Superior temporal gyrus (tissue), 1 donor: ENCODE measurements around the gene NAXD.
"Not testable (repeated sequence)": the region's sequence is repeated elsewhere in the genome, so short reads cannot be mapped to it uniquely, and the experiment has no call there.

ENCODE experiments used
- DNase-seq: peaks from one replicate; pipeline ENCODE4 v3.0.0-alpha.2; 2016; ENCODE audit errors: extremely low spot score

Gene NAXD

DNA sequence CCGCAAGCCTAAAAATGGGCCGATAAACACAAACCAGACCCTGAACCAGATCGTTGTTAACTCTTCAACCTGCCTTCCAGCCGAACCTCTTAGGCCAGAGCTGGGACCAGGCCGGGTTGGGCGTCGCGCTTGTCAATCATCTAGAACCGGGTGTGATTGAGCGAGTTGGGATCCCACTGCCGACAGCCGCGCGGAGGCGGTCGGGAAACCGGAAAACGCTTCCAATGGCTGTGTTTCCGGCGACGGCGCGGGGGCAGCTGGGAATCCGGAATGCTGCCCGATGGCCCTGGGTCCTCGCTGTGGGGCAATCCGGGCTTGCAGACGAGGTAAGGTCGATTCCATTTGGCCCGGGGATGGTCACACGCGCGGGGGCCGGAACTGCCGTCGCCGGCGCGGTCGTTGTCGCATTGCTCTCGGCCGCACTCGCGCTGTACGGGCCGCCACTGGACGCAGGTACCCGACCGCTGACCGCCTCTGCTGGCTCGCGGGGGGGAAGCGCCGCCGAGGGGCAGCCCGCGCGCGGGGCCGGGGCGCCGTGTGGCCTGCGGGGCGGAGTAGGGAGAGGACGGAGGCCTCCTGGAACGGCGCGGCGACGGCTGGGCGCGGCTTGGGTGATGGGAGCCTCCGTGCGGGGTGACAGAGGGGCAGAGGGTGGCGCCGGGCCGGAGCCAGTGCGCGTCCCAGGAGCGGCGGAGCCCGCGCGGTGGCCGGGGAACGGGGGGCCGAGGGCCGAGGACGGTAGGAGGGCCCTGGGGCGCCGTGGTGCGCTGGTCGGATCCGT, at the start of gene NAXD:
NAXD (plus strand) TSS at position 224 of the 781 bp plus-strand sequence; CDS start at position 281, 57 bp downstream.
- DNase-seq = peak; percentile 95

DNA sequence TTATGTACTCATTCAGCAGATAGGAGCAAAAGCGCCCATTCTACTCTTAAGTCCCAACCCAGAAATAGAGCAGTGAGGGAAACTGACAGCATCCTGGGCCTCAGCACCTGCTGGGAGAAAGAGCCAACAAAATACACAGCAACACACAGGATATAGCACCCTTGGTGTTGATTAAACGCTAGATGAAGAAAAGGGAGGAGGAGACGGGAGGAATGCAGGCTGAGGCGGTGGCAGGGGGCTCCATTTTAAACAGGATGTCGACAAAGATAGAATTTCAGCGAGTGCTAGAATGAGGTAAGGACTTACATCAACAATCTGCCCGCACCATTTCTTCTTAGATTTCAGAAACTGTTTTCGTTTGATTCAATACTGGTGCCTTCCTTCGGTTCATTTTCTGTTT, 49.2 kb upstream of the NAXD start:
- no peak for DNase-seq

DNA sequence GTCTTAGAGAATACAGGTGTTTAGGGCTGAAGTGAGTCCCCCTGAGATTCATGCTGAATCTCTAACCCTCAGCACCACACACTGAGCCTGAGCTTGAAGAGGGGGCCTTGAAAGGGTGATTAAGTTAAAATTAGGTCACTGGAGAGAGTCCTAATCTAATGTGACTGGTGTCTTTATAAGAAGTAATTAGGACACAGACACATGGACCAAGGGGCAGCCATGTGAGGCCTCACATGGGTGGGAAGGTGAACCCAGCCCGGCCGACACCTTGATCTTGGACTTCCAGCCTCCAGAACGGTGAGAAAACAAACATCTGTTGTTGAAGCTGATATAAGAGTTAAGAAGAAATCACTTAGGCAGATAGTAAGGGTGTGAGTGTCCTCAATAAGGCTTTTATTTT, 46.7 kb upstream of the NAXD start:
- DNase-seq = no peak

DNA sequence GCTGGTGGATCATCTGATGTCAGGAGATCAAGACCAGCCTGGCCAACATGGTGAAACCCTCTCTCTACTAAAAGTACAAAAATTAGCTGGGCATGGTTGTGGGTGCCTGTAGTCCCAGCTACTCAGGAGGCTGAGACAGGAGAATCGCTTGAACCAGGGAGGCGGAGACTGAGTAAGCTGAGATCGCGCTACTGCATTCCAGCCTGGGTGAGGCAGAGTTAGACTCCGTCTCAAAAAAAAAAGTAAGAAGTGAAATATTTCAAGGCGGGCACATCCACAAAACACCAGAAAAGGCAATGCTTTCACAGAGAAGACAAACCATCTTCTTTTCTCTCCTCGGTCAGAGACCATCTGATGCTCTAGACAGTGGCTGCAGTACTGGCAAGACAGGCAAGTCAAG, 45.4 kb upstream of the NAXD start:
- not testable (repeated sequence) for DNase-seq

DNA sequence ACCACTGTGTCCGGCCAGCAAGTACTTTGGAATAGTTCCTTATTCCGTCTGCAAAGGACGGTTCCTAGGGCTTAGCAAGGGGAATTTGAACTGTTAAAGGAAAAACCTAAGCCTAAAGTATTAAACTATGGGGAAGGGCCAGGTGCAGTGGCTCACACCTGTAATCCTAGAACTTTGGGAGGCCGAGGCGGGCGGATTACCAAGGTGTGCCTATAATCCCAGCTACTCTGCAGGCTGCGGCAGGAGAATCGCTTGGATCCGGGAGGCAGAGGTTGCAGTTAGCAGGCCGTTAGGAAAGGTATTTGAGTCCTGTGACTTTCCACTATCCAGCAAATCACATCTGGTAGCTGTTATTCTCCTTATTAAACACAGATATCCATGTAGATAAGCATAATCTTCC, 44.5 kb upstream of the NAXD start:
- no peak for DNase-seq

DNA sequence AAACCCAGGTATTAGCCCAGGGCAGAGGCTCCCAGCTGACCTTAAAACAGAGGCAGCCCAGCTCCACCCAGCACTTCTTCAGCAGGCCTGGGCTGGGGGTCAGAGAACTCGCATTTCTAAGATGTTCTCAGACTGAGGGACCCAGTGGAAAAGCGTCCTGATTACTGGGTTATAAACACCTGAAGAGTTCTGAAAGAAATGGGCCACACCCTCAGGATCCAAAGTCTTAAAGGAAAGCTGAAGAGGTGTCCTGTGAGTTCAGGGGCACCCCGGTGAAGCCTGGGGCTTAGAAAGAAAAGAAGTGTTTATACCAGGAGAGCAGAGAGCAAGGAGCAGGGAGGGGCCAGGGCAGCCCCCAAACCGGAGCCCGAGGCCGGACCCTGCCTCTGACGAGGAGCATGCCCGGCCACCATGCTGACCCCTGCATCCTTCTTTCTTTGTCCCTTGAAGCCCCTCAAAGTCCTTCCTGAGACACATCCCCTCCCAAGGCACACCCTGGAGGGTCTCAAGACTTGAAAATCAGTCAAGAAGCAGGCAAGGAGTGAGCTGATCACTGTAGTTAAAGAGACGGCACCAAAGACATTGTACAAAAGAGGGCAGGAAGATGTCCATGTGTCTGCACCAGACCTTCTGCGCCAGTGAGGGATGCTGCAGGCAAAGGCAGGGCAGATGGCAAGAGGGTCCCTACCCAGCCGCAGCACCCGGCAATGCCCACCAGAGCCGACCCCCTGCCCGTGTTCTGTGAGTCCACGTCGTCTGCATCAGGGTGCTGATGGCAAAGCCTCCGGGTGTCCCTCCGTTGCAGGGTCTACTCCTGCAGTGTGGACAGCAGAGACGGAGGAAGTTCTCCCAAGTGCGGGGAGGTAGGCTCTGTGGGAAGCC, 43.2 kb upstream of the NAXD start:
- DNase-seq = no peak

DNA sequence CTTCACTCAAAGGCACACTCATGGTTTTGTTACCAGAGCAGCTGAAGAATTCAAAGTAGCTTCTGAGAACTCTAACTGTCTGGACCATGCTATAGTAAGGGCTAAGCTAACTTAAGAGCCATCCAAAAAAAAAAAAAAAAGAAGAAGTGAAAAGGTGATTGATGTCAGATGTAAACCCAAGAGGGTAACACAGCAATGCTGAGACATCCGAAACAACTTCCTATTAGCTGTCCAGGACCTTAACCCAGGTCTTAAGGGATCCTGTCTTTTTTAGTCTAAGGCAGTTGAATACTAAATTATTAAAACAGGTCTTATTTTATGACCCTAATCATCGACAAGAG, 42.6 kb upstream of the NAXD start:
- DNase-seq = no peak

DNA sequence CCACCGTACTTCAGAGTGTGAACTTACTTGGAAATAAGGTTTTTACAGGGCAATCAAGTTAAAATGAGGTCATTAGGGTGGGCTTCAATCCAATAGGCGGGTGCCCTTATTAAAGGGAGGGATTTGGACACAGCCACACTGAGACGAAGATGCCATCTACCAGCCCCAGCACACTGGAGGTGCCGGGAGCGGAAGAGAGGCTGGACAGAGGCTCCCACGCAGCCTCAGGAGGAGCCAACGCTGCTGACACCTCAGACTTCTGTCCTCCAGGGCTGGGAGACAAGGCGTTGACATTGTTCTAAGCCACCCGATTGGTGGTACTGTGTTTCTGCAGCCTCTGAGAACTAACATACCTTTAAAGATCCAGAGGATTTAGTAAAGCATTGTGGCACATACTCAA, 41.2 kb upstream of the NAXD start:
- DNase-seq = no peak

DNA sequence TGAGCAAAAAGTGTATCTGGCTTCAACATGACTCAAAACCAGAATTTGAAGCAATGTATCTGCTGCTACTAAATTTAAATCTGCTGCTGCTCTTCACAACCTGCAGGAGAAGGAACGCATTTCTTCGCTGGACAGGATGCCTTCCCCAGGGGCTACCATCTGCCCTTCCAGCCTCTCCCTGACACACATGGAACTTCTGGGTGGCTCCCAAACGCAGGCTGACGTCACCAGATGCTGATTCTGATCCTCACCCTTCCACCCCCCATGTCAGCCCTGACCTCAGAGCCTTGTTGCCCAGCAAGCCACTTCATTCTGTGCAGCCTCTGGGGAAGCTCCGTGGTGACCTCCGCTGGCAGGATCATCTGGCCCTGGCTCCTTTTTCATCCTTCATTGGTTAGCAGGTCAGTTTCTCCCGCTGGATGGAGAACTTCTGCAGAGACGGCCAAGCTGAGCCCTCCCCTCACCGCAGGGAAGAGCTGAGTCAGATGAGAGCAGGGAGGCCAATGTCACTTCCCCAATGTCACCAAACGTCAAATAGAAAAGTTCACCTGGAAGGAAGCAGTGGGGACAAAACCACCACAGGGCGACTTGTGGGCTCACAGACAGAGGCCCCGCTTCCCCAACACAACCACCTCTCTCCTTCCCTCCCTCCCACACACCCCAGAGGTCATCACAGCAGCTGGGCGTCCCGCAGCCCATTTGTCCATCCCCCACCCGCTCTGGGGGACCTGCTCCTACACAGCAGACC, 39.8 kb upstream of the NAXD start:
- DNase-seq = no peak

DNA sequence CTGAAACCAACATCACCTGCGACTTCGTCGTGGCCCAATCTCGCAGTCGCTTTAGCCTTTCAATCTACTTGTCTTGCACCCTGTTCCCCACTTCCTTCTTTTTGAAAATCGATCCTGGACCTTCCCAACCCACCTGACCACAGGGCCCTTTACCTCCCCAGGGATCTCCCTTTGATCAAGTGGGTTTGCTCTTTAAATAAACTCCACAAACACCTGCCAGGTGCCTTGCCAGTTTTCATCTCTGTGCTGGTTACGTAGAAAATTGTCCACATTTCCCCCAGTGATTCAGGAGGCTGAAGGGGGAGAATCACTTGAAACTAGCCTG, 39.3 kb upstream of the NAXD start:
- no peak for DNase-seq

DNA sequence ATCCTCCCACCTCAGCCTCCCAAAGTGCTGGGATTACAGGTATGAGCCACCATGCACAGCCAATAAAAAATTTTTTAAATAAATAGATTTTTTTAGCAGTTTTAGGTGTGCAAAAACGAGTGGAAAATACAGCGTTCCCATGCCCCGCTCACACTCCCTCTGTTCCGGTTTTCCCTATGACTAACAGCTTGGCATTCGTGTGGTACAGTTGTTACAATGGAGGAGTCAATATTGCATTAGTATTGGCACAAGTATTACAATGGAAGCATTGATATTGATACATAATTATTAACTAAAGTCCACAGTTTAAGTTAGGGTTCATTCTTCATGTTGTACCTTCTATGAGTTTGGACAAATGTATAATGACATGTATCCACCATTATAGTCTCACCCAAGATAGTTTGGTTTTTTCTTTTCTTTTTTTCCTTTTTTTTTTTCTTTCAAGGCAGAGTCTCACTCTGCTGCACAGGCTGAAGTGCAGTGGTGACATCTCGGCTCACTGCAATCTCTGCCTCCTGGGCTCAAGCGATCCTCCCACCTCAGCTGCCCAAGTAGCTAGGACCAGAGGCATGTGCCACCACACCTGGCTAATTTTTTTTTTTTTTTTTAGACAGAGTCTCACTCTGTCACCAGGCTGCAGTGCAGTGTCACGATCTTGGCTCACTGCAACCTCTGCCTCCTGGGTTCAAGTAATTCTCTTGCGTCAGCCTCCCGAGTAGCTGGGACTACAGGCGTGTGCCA, 38.4 kb upstream of the NAXD start:
- DNase-seq = no peak

DNA sequence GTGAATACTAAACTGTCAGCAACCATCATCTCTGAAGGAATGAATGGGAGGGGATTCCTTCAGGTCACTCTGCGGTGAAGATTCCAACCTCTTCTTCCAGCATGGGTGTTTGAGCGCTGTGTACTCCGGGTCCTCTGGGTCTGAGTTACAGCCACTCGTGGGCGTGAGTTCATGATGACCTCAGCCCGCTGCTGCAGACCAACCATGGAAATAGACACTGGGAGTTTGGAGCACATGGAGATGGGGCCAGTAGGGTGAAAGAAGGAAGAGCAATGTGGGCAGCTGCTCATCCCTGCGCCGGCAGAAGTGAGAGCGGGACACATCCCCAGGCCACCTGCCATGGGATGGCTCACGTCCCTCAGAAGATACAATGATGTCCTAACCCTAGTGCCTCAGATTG, 37.0 kb upstream of the NAXD start:
- DNase-seq = no peak

DNA sequence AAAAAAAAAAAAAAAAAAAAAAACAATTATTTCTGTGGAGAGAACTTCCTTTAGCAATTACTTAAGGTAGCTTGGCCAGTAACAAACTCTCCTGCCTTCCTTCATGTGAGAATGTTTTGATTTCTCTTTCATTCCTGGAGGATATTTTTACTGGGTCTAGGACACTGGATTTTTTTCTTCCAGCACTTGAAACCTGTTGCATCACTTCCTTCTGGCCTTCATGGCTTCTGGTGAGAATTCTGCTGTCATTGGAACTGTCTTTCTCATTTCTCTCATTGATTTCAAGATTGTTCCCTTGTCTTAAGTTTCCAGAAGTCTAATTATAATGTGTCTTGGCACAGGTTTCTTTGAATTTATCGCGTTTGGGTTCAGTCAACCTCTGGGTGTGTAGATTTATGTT, 34.5 kb upstream of the NAXD start:
- DNase-seq = no peak

DNA sequence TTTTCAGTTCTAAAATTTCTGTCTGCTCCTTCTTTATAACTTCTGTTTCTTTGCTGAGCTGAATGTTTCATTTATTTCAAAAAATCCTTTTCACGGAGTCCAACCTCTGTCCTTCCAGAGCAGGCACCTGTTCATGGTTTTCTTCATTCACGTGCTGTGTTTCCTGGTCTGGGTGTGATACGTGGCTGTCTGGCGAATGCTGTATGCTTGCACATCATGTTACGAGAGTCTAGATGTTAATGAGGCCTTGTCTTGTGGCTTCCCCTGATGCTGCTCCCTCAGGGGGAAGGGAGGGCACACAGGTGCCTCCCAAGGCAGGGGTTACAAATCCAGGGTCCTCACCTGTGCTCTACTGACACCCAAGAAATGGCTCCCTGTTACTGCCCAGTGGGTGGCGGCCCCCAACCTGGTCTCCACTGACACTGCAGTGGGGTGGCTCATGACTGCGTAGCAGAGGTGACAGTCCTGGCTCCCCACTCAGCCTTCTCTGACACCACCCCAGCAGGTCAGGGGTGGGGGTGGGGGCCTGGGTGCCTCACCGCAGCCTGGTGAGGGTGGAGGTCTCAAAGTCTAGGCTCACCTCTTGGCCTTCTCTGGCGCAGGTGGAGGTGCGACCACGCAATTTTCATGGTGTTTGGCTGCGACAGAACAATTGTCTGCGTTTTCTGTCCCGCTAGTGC, 33.7 kb upstream of the NAXD start:
- no peak for DNase-seq

DNA sequence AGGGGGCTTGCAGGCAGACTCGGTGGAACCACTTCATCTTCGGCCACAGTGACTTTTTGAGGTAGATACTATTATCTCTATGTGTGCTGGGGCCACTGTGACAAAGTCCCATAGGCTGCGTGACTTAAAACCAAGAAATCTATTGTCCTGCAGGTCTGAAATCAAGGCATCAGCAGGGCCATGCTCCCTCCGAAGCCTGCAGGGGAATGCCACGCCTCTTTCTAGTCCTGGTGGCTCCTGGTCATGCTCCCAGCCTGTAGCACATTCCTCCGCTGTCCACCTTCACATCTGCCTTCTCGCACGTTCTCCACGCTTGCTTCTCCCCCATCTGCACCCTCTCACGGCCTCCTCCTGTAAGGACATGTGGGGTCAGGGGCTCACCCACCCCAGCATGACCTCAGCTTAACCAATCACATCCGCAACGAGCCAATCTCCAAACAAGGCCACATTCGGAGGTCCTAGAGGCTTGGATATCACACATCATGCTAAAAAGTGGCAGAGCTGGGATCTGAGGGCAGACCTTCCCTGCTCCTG, 32.9 kb upstream of the NAXD start:
- no peak for DNase-seq

DNA sequence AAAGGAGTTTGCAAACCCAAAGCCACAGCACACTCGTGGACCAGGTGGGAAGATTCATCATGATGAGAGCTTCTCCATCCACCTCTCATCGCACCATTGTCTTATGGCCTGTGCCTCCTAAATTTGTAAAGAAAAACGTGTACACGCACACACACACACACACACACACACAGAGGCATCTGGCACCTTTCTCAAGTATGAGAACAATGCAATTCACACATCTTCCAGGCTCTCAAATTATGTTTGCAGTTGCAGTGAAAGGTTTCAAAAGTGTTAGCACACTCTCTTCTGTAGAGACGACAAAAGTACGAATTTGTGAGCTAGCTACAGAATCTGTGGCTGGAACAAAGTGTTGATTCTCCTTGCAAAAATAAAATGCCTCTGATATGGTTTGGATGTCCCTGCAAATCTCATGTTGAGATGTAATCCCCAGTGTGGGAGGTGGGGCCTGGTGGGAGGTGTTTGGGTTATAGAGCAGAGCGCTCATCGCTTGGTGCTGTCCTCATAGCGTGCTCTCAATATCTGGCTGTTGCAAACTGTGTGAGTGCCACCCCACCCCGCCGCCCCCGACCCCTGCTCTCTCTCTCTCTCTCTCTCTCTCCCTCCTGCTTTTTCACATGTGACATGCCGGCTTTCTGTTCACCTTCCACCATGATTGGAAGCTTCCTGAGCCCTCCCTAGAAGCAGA, 32.0 kb upstream of the NAXD start:
- peak; percentile 49 for DNase-seq

DNA sequence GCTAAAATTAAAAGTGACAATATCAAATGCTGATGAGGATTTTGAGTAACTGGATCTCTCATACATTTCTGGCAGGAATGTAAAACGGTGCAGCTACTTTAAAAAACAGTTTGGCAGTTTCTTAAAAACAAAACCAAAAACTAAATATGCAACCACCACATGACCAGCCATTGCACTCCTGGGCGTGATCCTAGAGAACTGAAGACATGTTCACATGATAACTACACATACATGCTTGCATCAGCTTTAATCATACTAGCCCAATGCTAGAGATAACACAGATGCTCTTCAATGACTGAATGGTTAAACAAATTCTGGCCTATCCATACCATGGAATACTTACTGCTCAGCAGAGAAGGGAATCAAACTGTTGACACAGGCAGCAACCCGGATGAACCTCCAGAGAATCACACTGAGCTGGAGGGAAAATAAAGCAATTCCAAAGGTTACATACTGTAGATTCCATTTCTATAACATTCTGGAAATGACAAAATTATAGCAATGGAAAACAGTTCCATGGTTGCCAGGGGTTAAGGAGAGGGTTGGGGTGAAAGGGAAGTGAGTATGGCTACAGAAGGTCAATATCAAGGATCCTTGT, 25.5 kb upstream of the NAXD start:
- no peak for DNase-seq

DNA sequence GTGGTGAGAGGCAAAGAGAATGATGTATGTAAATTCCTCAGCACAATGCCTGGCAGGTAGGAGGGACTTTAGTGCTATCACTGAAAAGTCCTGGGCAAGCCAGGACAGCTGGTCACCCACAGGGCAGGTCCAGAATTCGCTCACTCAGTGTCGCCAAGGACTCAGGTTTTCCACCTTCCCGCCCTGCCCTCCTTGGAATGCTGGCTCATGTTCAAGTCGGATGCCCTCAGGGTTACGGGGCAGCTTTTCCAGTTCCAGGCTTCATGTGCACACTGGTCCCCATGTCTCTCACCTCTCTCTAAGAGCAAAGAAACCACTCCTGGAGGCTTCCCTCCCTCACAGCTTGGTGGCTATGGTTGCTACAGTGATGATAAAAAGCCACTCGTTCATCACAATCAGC, 24.8 kb upstream of the NAXD start:
- no peak for DNase-seq

DNA sequence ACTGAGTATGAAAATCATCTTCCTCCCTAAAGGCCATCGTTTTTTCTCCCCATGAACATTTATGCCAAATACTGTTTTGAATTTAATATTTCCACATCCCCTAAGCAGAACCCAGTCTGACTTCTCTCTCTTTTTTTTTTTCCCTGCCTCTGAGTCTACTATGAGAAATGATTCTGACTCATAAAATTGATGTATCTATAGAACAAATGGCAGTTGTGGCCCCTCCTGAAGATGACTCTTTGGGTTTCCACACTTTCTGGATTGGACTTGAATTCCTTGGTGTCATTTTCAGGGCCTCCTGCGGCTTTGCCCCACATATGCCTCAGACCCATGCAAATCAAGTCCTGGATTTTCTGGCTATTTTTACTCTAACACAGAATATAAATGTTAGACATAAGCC, 22.7 kb upstream of the NAXD start:
- DNase-seq = no peak
